ENCODE measurements around the gene FAM43B. TPM values are rescaled to one million over a fixed set of nuclear protein-coding genes. Genes with fewer than 3 reads are reported as not detected.
"Not testable (repeated sequence)": the region's sequence is repeated elsewhere in the genome, so short reads cannot be mapped to it uniquely, and the experiment has no call there.

FAM43B gene
- total RNA-seq, 5 donors from 2014 or later (not counting 1 experiment from before 2014, with no cell fraction given): not detected

GRCh38 chr1:20511518-20512428, 40.6 kb upstream of the FAM43B start:
- DNase-seq: no peak
- peaks cover 4 to 16% of the 10 kb centered on the region in 2 experiments for H3K4me1 ChIP-seq (ENCODE audit: control insufficient read depth in 1 of 2, extremely low read depth in 1 of 2, insufficient read depth in 2 of 2, low read length in 2 of 2)
- H3K36me3 ChIP-seq (ENCODE audit: control insufficient read depth in 2 of 2, extremely low read depth in 1 of 2, insufficient read depth in 1 of 2, low read length in 1 of 2): no peaks in the 10 kb centered on the region
- WGBS (ENCODE audit: insufficient coverage): 30% methylated on average over 1 of the region's 6 CpGs
- Mint-ChIP-seq H3K36me3 (no peaks in the 10 kb centered on the region), H3K9me3 (no peaks in the 10 kb centered on the region), H3K4me3 (no peak overlapping the region), H3K4me1 (peaks cover 8 to 13% (median 9%) of the 10 kb centered on the region in 3 donors), H3K27ac (no peak overlapping the region), H3K27me3 (peaks cover 12 to 27% of the 10 kb centered on the region in 2 donors)
- POLR2A ChIA-PET: no interaction called here
- H3K9me3 ChIP-seq: no peaks in the 10 kb centered on the region
- H3K4me3 ChIP-seq (ENCODE audit: control insufficient read depth in 1 of 2, extremely low read depth in 1 of 2, low read length in 1 of 2): no peak overlapping the region
- H3K27ac ChIP-seq (ENCODE audit: low read length): no peak overlapping the region
- peaks cover 2 to 25% of the 10 kb centered on the region in 2 experiments for H3K27me3 ChIP-seq (replicated peaks in 1 of 2; ENCODE audit: control insufficient read depth in 2 of 2, extremely low read depth in 1 of 2, insufficient read depth in 2 of 2, low read length in 1 of 2)
- no peak for ATAC-seq (replicated peaks in 1 of 4)
- CTCF ChIA-PET: interaction anchor here in 1 of 2 donors (0.8 kb wide), 1 partner anchor 17 kb away, joined by 3 read pairs; no protein-coding TSS in a partner anchor

GRCh38 chr1:20519609-20520262, 32.6 kb upstream of the FAM43B start:
- ATAC-seq (replicated peaks in 1 of 4); H3K9me3 Mint-ChIP-seq; H3K36me3 ChIP-seq (ENCODE audit: control insufficient read depth in 2 of 2, extremely low read depth in 1 of 2, insufficient read depth in 1 of 2, low read length in 1 of 2); H3K27ac ChIP-seq (ENCODE audit: low read length); H3K4me3 Mint-ChIP-seq; DNase-seq; H3K36me3 Mint-ChIP-seq; H3K4me1 ChIP-seq (ENCODE audit: control insufficient read depth in 1 of 2, extremely low read depth in 1 of 2, insufficient read depth in 2 of 2, low read length in 2 of 2); H3K9me3 ChIP-seq; H3K4me3 ChIP-seq (ENCODE audit: control insufficient read depth in 1 of 2, extremely low read depth in 1 of 2, low read length in 1 of 2); CTCF ChIA-PET; H3K4me1 Mint-ChIP-seq; POLR2A ChIA-PET; H3K27ac Mint-ChIP-seq: not testable (repeated sequence)
- peaks cover 20 to 32% of the 10 kb centered on the region in 2 donors for H3K27me3 Mint-ChIP-seq
- H3K27me3 ChIP-seq (replicated peaks in 1 of 2; ENCODE audit: control insufficient read depth in 2 of 2, extremely low read depth in 1 of 2, insufficient read depth in 2 of 2, low read length in 1 of 2): peaks cover 4 to 20% of the 10 kb centered on the region in 2 experiments
- 54% methylated on average over 3 of the region's 7 CpGs for WGBS (ENCODE audit: insufficient coverage)

GRCh38 chr1:20521960-20522861, 30.2 kb upstream of the FAM43B start:
- 16% methylated on average over 7 of the region's 17 CpGs for WGBS (ENCODE audit: insufficient coverage)
- peaks cover 4 to 9% of the 10 kb centered on the region in 2 experiments for H3K27me3 ChIP-seq (replicated peaks in 1 of 2; ENCODE audit: control insufficient read depth in 2 of 2, extremely low read depth in 1 of 2, insufficient read depth in 2 of 2, low read length in 1 of 2)
- H3K27ac Mint-ChIP-seq: no peak overlapping the region
- H3K9me3 ChIP-seq: no peaks in the 10 kb centered on the region
- H3K27me3 Mint-ChIP-seq: peaks cover 22 to 26% of the 10 kb centered on the region in 2 donors
- H3K9me3 Mint-ChIP-seq: no peaks in the 10 kb centered on the region
- DNase-seq: peak; percentile 6 to 77 (median 49)
- no peaks in the 10 kb centered on the region for H3K36me3 ChIP-seq (ENCODE audit: control insufficient read depth in 2 of 2, extremely low read depth in 1 of 2, insufficient read depth in 1 of 2, low read length in 1 of 2)
- no peak overlapping the region for H3K4me3 Mint-ChIP-seq
- POLR2A ChIA-PET: interaction anchor here in 1 of 2 donors (0.7 kb wide), 1 partner anchor 1123 kb away, joined by 9 read pairs; no protein-coding TSS in a partner anchor
- CTCF ChIA-PET: interaction anchor here (0.6 to 0.7 kb wide), 3 partner anchors 10 to 1982 kb away, joined by 3 to 6 read pairs (median 5); no protein-coding TSS in a partner anchor
- H3K27ac ChIP-seq (ENCODE audit: low read length): no peak overlapping the region
- ATAC-seq (replicated peaks in 1 of 4): peak in 3 of 4 experiments; percentile 47 to 66 (median 56)
- no peak overlapping the region for H3K4me3 ChIP-seq (ENCODE audit: control insufficient read depth in 1 of 2, extremely low read depth in 1 of 2, low read length in 1 of 2)
- H3K36me3 Mint-ChIP-seq: no peaks in the 10 kb centered on the region
- H3K4me1 Mint-ChIP-seq: peaks cover 0 to 3% (median 0%) of the 10 kb centered on the region in 3 donors
- H3K4me1 ChIP-seq (ENCODE audit: control insufficient read depth in 1 of 2, extremely low read depth in 1 of 2, insufficient read depth in 2 of 2, low read length in 2 of 2): peaks cover 0 to 4% of the 10 kb centered on the region in 2 experiments

- Histone ChIP-seq H3K4me3 (ENCODE audit: control insufficient read depth in 1 of 2, extremely low read depth in 1 of 2, low read length in 1 of 2) (no peak overlapping the region), H3K4me1 (ENCODE audit: control insufficient read depth in 1 of 2, extremely low read depth in 1 of 2, insufficient read depth in 2 of 2, low read length in 2 of 2) (peaks cover 0 to 4% of the 10 kb centered on the region in 2 experiments), H3K27ac (ENCODE audit: low read length) (no peak overlapping the region), H3K9me3 (no peaks in the 10 kb centered on the region), H3K36me3 (ENCODE audit: control insufficient read depth in 2 of 2, extremely low read depth in 1 of 2, insufficient read depth in 1 of 2, low read length in 1 of 2) (no peaks in the 10 kb centered on the region), H3K27me3 (replicated peaks in 1 of 2; ENCODE audit: control insufficient read depth in 2 of 2, extremely low read depth in 1 of 2, insufficient read depth in 2 of 2, low read length in 1 of 2) (peaks cover 5 to 18% of the 10 kb centered on the region in 2 experiments)
- no peak for ATAC-seq (replicated peaks in 1 of 4)
- WGBS (ENCODE audit: insufficient coverage): 79% methylated on average over 5 of the region's 6 CpGs
- no peak for DNase-seq
- ChIA-PET CTCF (no interaction called here), POLR2A (no interaction called here)
- no peak overlapping the region for H3K27ac Mint-ChIP-seq
- H3K9me3 Mint-ChIP-seq: no peaks in the 10 kb centered on the region
- H3K27me3 Mint-ChIP-seq: peaks cover 41 to 49% of the 10 kb centered on the region in 2 donors
- H3K4me1 Mint-ChIP-seq: peaks cover 0 to 3% (median 0%) of the 10 kb centered on the region in 3 donors
- H3K4me3 Mint-ChIP-seq: no peak overlapping the region
- H3K36me3 Mint-ChIP-seq: no peaks in the 10 kb centered on the region
Observed at GRCh38 chr1:20526267-20526666, 26.1 kb upstream of the FAM43B start.

GRCh38 chr1:20528221-20528620, 24.2 kb upstream of the FAM43B start:
- no peak overlapping the region for H3K27ac ChIP-seq (ENCODE audit: low read length)
- H3K4me1 ChIP-seq (ENCODE audit: control insufficient read depth in 1 of 2, extremely low read depth in 1 of 2, insufficient read depth in 2 of 2, low read length in 2 of 2): no peaks in the 10 kb centered on the region
- H3K9me3 Mint-ChIP-seq: no peaks in the 10 kb centered on the region
- H3K36me3 ChIP-seq (ENCODE audit: control insufficient read depth in 2 of 2, extremely low read depth in 1 of 2, insufficient read depth in 1 of 2, low read length in 1 of 2): no peaks in the 10 kb centered on the region
- POLR2A ChIA-PET: no interaction called here
- CTCF ChIA-PET: interaction anchor here in 1 of 2 donors (0.7 kb wide), 1 partner anchor 24 kb away, joined by 3 read pairs; the partner anchor contains the start of gene FAM43B
- no peaks in the 10 kb centered on the region for H3K36me3 Mint-ChIP-seq
- peaks cover 5 to 22% of the 10 kb centered on the region in 2 experiments for H3K27me3 ChIP-seq (replicated peaks in 1 of 2; ENCODE audit: control insufficient read depth in 2 of 2, extremely low read depth in 1 of 2, insufficient read depth in 2 of 2, low read length in 1 of 2)
- no peak overlapping the region for H3K4me3 Mint-ChIP-seq
- 79% methylated on average over 6 of the region's 7 CpGs for WGBS (ENCODE audit: insufficient coverage)
- H3K4me1 Mint-ChIP-seq: no peaks in the 10 kb centered on the region
- ATAC-seq (replicated peaks in 1 of 4) (no peak), DNase-seq (no peak)
- no peak overlapping the region for H3K4me3 ChIP-seq (ENCODE audit: control insufficient read depth in 1 of 2, extremely low read depth in 1 of 2, low read length in 1 of 2)
- peaks cover 45 to 51% of the 10 kb centered on the region in 2 donors for H3K27me3 Mint-ChIP-seq
- H3K9me3 ChIP-seq: no peaks in the 10 kb centered on the region
- no peak overlapping the region for H3K27ac Mint-ChIP-seq

Measured in T-cell (primary cell).